ENCODE measurements around the gene NPHP4. TPM values are rescaled to one million over a fixed set of nuclear protein-coding genes. Genes with fewer than 3 reads are reported as not detected.

Gene NPHP4
- total and polyA plus RNA-seq, 4 donors, result 1.7 to 5.6 (median 3.5) TPM

- DNase-seq (ENCODE audit: low spot score), result no peak
- H3K4me1 ChIP-seq (ENCODE audit: control insufficient read depth in 4 of 4, insufficient read depth in 4 of 4, low read length in 3 of 4), result no peaks in the 10 kb centered on the region
- no peaks in the 10 kb centered on the region for H3K27me3 ChIP-seq (ENCODE audit: control insufficient read depth in 4 of 4, insufficient read depth in 4 of 4, low read length in 3 of 4)
- 94% methylated on average over 11 of the region's 11 CpGs for WGBS
- peaks cover 0 to 3% (median under 1%) of the 10 kb centered on the region in 4 donors for H3K36me3 ChIP-seq (ENCODE audit: control insufficient read depth in 4 of 4, insufficient read depth in 3 of 4, low read depth in 1 of 4, low read length in 3 of 4)
- no peaks in the 10 kb centered on the region for H3K9me3 ChIP-seq (ENCODE audit: control insufficient read depth in 4 of 4, low read length in 3 of 4)
- no peak overlapping the region for H3K27ac ChIP-seq (ENCODE audit: low read depth in 1 of 2, low read length in 2 of 2)
- no peak overlapping the region for H3K9ac ChIP-seq (ENCODE audit: low read depth in 1 of 2, low read length in 2 of 2)
- TF ChIP-seq ZBTB33 (IDR thresholded peaks at IDR 0.05) (no peak), NR2F2 (IDR thresholded peaks at IDR 0.05) (no peak), RAD21 (IDR thresholded peaks at IDR 0.05) (no peak)
- no peak overlapping the region for H3K4me3 ChIP-seq (ENCODE audit: low read depth in 1 of 3, low read length in 3 of 3)
Measured at GRCh38 chr1:5907386-5907785, 84.8 kb downstream of the NPHP4 start.

GRCh38 chr1:5906966-5907365, 85.3 kb downstream of the NPHP4 start:
- 98% methylated on average over 12 of the region's 12 CpGs for WGBS
- Histone ChIP-seq H3K27ac (ENCODE audit: low read depth in 1 of 2, low read length in 2 of 2) (no peak overlapping the region), H3K9ac (ENCODE audit: low read depth in 1 of 2, low read length in 2 of 2) (no peak overlapping the region), H3K4me1 (ENCODE audit: control insufficient read depth in 4 of 4, insufficient read depth in 4 of 4, low read length in 3 of 4) (no peaks in the 10 kb centered on the region), H3K36me3 (ENCODE audit: control insufficient read depth in 4 of 4, insufficient read depth in 3 of 4, low read depth in 1 of 4, low read length in 3 of 4) (peaks cover 0 to 3% (median under 1%) of the 10 kb centered on the region in 4 donors), H3K4me3 (ENCODE audit: low read depth in 1 of 3, low read length in 3 of 3) (no peak overlapping the region), H3K9me3 (ENCODE audit: control insufficient read depth in 4 of 4, low read length in 3 of 4) (no peaks in the 10 kb centered on the region), H3K27me3 (ENCODE audit: control insufficient read depth in 4 of 4, insufficient read depth in 4 of 4, low read length in 3 of 4) (no peaks in the 10 kb centered on the region)
- TF ChIP-seq ATF3 (IDR thresholded peaks at IDR 0.05) (no peak), GABPA (IDR thresholded peaks at IDR 0.05 in 1 of 2, conservative IDR thresholded peaks at IDR 0.05 in 1 of 2) (no peak), HNF4G (IDR thresholded peaks at IDR 0.05) (no peak), FOXA2 (IDR thresholded peaks at IDR 0.05) (no peak), TAF1 (conservative IDR thresholded peaks at IDR 0.05) (no peak)
- DNase-seq (ENCODE audit: low spot score), result no peak

GRCh38 chr1:5906116-5906515, 86.1 kb downstream of the NPHP4 start:
- DNase-seq (ENCODE audit: low spot score), result no peak
- H3K9ac ChIP-seq (ENCODE audit: low read depth in 1 of 2, low read length in 2 of 2), result no peak overlapping the region
- H3K27me3 ChIP-seq (ENCODE audit: control insufficient read depth in 4 of 4, insufficient read depth in 4 of 4, low read length in 3 of 4), result no peaks in the 10 kb centered on the region
- H3K27ac ChIP-seq (ENCODE audit: low read depth in 1 of 2, low read length in 2 of 2), result no peak overlapping the region
- H3K9me3 ChIP-seq (ENCODE audit: control insufficient read depth in 4 of 4, low read length in 3 of 4), result no peaks in the 10 kb centered on the region
- H3K4me1 ChIP-seq (ENCODE audit: control insufficient read depth in 4 of 4, insufficient read depth in 4 of 4, low read length in 3 of 4), result no peaks in the 10 kb centered on the region
- 95% methylated on average over 6 of the region's 6 CpGs for WGBS
- no peak overlapping the region for H3K4me3 ChIP-seq (ENCODE audit: low read depth in 1 of 3, low read length in 3 of 3)
- H3K36me3 ChIP-seq (ENCODE audit: control insufficient read depth in 4 of 4, insufficient read depth in 3 of 4, low read depth in 1 of 4, low read length in 3 of 4), result peaks cover 0 to 3% (median under 1%) of the 10 kb centered on the region in 4 donors
- TF ChIP-seq ZBTB33 (IDR thresholded peaks at IDR 0.05) (no peak), REST (IDR thresholded peaks at IDR 0.05) (no peak), RXRA (IDR thresholded peaks at IDR 0.05) (no peak), RAD21 (IDR thresholded peaks at IDR 0.05) (no peak), ATF3 (IDR thresholded peaks at IDR 0.05) (no peak), JUND (IDR thresholded peaks at IDR 0.05) (no peak), EGR1 (IDR thresholded peaks at IDR 0.05; ENCODE audit: low read depth in 2 of 2) (no peak), SP1 (IDR thresholded peaks at IDR 0.05) (no peak), MAX (IDR thresholded peaks at IDR 0.05) (no peak), TAF1 (conservative IDR thresholded peaks at IDR 0.05) (no peak), FOXA2 (IDR thresholded peaks at IDR 0.05) (no peak)

Measured in liver (tissue), 9 donors.